K562 (cell line): ENCODE measurements around the gene COPS4. TPM values are rescaled to one million over a fixed set of nuclear protein-coding genes. Genes with fewer than 3 reads are reported as not detected.
A peak's percentile ranks its signal among the peaks of the same experiment; 100 is the strongest.

ENCODE experiments used
- GTF2E2 ChIP-seq: fragments of 200-800 bp; sonication (Bioruptor generic); IDR thresholded peaks from 2 replicates; pipeline ENCODE4 v1.6.1; 2016; ENCODE audit warnings: missing genetic modification characterization, missing compliant biosample characterization
- HDAC1 ChIP-seq, 2 experiments: fragments of 450-650 bp; IDR thresholded peaks; 2 replicates each; pipeline ENCODE4 v1.6.1; 2016 to 2017; ENCODE audit warnings: inconsistent platforms in 1 of 2, mild to moderate bottlenecking in 1 of 2, moderate library complexity in 1 of 2
- HDAC2 ChIP-seq: fragments of 450-650 bp; IDR thresholded peaks from 2 replicates; pipeline ENCODE4 v1.6.1; 2016; ENCODE audit warnings: mild to moderate bottlenecking
- HEY1 ChIP-seq: fragments of 250-450 bp; sonication (Bioruptor Pico); IDR thresholded peaks from 2 replicates; pipeline ENCODE4 v1.5.0; 2020; ENCODE audit warnings: mild to moderate bottlenecking, moderate library complexity, borderline replicate concordance
- HOXB6 ChIP-seq: fragments of 250-450 bp; sonication (Bioruptor Pico); IDR thresholded peaks from 2 replicates; pipeline ENCODE4 v1.5.1; 2022; ENCODE audit warnings: mild to moderate bottlenecking, borderline replicate concordance
- HSF4 ChIP-seq: fragments of 250-450 bp; sonication (Bioruptor Pico); IDR thresholded peaks from 2 replicates; pipeline ENCODE4 v2.1.2; 2022; ENCODE audit warnings: mild to moderate bottlenecking, moderate library complexity, borderline replicate concordance
- SMARCB1 ChIP-seq: IDR thresholded peaks from 2 replicates; pipeline ENCODE4 v1.6.1; 2011; ENCODE audit warnings: improper control_type of control experiment, low read depth; ENCODE audit not compliant: insufficient read length
- ZBTB43 ChIP-seq: sonication (generic); formaldehyde crosslinking; IDR thresholded peaks from 2 replicates; pipeline ENCODE4 v1.8.0; 2023; ENCODE audit warnings: mild to moderate bottlenecking, missing genetic modification reagents
- polyA plus RNA-seq, 8 experiments: library from polyadenylated mRNA; depleted of rRNA in 4 of 8; stranded (reverse) in 5 of 8; unstranded in 3 of 8; fragments of >200 nt; fragmentation: Nextera tagmentation in 2 of 8; fragmentation: Illumina TruSeq in 1 of 8; extraction: Ambion mirVana in 2 of 8; extraction: Trizol in 1 of 8; gene quantifications; 2 replicates each; pipeline versions ENCODE4 v1.2.1 to v1.2.3, GENCODE V29; 2011 to 2014; ENCODE audit warnings: inconsistent platforms in 1 of 8, missing spikeins in 1 of 8
- total RNA-seq, 7 experiments: library from RNA; depleted of rRNA in 6 of 7; stranded (reverse); fragments of >200 nt in 6 of 7; fragmentation: Illumina TruSeq in 2 of 7; extraction: Trizol in 2 of 7; gene quantifications; 2 replicates each; pipeline versions ENCODE4 v1.2.1 to v1.2.3, GENCODE V29; 2011 to 2021; ENCODE audit warnings: low replicate concordance in 1 of 7
- TF ChIP-seq, protein P1 (sequence below): sonication (generic); formaldehyde crosslinking; IDR thresholded peaks from 2 replicates; pipeline ENCODE4 v1.4.0; 2020; ENCODE audit warnings: mild to moderate bottlenecking, missing genetic modification reagents
- TF ChIP-seq, protein P2 (sequence below), 2 experiments: fragments of 250-450 bp in 1 of 2; fragments of 450-650 bp in 1 of 2; sonication (Bioruptor Pico) in 1 of 2; IDR thresholded peaks; 2 replicates each; pipeline versions ENCODE4 v1.6.1 to v1.8.0; 2016 to 2021; ENCODE audit warnings: mild to moderate bottlenecking in 2 of 2, moderate library complexity in 2 of 2, missing compliant biosample characterization in 1 of 2, missing genetic modification characterization in 1 of 2

The COPS4 gene
- total and polyA plus RNA-seq, 9 of the 15 experiments (the other 6 are each of a cell fraction or from before 2014, with no cell fraction given), result 44.7 to 180 (median 70.9) TPM

DNA sequence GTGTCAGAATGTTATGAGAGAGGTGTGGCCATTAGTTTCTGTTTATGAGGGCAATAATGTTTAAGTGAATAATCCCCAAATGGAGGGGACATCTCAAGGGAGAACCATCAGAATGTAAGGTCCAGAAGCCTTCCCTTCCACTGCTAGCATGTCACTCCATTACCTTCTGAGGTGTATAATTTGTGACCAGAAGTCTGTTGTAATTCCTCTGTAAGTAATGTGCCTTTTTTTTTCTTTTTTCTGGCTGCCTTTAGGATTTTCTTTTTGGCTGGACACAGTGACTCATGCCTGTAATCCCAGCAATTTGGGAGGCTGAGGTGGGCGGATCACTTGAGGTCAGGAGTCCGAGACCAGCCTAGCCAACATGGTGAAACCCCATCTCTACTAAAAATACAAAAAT lies 10.8 kb upstream of the COPS4 start (continued):
- no peak for TF ChIP-seq HSF4
- TF ChIP-seq, protein P1, sequence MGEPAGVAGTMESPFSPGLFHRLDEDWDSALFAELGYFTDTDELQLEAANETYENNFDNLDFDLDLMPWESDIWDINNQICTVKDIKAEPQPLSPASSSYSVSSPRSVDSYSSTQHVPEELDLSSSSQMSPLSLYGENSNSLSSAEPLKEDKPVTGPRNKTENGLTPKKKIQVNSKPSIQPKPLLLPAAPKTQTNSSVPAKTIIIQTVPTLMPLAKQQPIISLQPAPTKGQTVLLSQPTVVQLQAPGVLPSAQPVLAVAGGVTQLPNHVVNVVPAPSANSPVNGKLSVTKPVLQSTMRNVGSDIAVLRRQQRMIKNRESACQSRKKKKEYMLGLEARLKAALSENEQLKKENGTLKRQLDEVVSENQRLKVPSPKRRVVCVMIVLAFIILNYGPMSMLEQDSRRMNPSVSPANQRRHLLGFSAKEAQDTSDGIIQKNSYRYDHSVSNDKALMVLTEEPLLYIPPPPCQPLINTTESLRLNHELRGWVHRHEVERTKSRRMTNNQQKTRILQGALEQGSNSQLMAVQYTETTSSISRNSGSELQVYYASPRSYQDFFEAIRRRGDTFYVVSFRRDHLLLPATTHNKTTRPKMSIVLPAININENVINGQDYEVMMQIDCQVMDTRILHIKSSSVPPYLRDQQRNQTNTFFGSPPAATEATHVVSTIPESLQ (CRISPR knock-in tag), result no peak
- TF ChIP-seq, protein P2, sequence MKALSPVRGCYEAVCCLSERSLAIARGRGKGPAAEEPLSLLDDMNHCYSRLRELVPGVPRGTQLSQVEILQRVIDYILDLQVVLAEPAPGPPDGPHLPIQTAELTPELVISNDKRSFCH (CRISPR knock-in tag; IDR thresholded peaks at IDR 0.05), result no peak
- TF ChIP-seq, protein P2 (tag; IDR thresholded peaks at IDR 0.05), result no peak
- no peak for TF ChIP-seq GTF2E2 (tag)
- TF ChIP-seq HEY1, result no peak
- TF ChIP-seq HOXB6 (CRISPR knock-in tag), result no peak
- TF ChIP-seq HDAC1 (IDR thresholded peaks at IDR 0.05), result peak in 1 of 2 experiments; percentile 76; a peak in 1 of 4 replicates
- TF ChIP-seq SMARCB1, result no peak
- TF ChIP-seq HDAC2, result no peak
- no peak for TF ChIP-seq ZBTB43 (CRISPR knock-in tag)
